Measurements from ENCODE around the gene STK4. TPM values are rescaled to one million over a fixed set of nuclear protein-coding genes. Genes with fewer than 3 reads are reported as not detected.
A peak's percentile ranks its signal among the peaks of the same experiment; 100 is the strongest.

Gene STK4
- total and polyA plus RNA-seq, 12 donors, result 7.1 to 39.3 (median 28.0) TPM

DNA sequence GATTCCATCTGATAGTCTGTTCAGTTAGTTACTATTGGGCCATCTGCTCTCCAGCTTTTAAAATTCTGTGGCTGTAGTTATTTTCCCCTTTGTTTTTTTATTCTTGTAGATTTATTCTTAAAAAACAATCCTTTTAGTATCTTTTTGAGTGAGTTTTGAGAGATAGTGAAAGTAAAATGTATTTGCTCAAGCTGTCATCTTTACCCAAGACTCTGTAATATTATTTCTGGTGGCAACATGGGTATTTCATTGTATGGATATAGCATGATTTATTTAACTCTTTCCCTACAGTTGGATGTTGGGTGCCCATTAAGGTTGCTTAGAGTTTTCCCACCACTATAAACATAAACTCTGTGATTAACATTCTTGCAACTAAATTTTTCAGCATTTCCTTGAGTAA is 24.6 kb downstream of the STK4 start:
- H3K9me3 ChIP-seq (replicated peaks in 1 of 3), result no peaks in the 10 kb centered on the region
- peaks cover 0 to 15% of the 10 kb centered on the region in 2 donors for H3K36me3 ChIP-seq (replicated peaks in 1 of 2)
- peak overlapping the region in 4 of 5 donors; percentile 41 to 67 (median 51) for H3K27ac ChIP-seq
- peak overlapping the region in 1 of 4 donors; percentile 40 for H3K4me3 ChIP-seq
- no peaks in the 10 kb centered on the region for H3K27me3 ChIP-seq
- TF ChIP-seq CTCF (IDR thresholded peaks at IDR 0.05) (no peak), POLR2A (IDR thresholded peaks at IDR 0.05) (no peak)
- DNase-seq, result no peak
- H3K4me1 ChIP-seq (replicated peaks in 1 of 2), result peaks cover 15 to 36% of the 10 kb centered on the region in 2 donors
- intact Hi-C loops (cut with DNase I), result no loop called here

DNA sequence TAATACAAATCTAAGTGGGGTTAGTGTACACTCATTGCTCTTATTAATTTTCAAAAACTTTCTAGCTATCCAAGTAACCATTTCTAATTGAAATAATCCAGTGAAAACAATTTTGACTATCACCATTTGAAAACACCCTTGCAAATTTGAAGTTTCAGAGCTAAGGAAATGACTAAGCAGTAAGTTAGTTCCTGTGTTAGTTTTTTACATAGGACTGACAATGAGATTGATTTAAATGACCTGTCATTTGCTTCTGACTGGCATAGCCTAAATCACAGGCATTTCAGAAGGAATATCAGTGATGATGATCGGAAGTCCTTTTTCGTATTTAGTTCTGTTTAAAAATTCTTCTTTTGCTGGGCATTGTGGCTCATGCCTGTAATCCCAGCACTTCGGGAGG is 27.0 kb downstream of the STK4 start:
- Histone ChIP-seq H3K4me3 (no peak overlapping the region), H3K27me3 (no peaks in the 10 kb centered on the region), H3K36me3 (replicated peaks in 1 of 2) (peaks cover 0 to 19% of the 10 kb centered on the region in 2 donors), H3K4me1 (replicated peaks in 1 of 2) (peaks cover 15 to 26% of the 10 kb centered on the region in 2 donors), H3K27ac (no peak overlapping the region), H3K9me3 (replicated peaks in 1 of 3) (no peaks in the 10 kb centered on the region)
- WGBS, 4 donors, result 86 to 88% (median 87%) methylated on average over 3 of the region's 3 CpGs
- no peak for TF ChIP-seq POLR2A (IDR thresholded peaks at IDR 0.05)
- TF ChIP-seq CTCF (IDR thresholded peaks at IDR 0.05), result no peak
- intact Hi-C loops (cut with DNase I), result no loop called here
- DNase-seq, result no peak

- no peak for TF ChIP-seq POLR2A (IDR thresholded peaks at IDR 0.05)
- no peak for TF ChIP-seq CTCF (IDR thresholded peaks at IDR 0.05)
- no peaks in the 10 kb centered on the region for H3K27me3 ChIP-seq
- no peak for DNase-seq
- intact Hi-C loops (cut with DNase I), result no loop called here
- WGBS, 4 donors, result 94 to 97% (median 96%) methylated on average over 6 of the region's 6 CpGs
- no peaks in the 10 kb centered on the region for H3K4me1 ChIP-seq (replicated peaks in 1 of 2)
- H3K9me3 ChIP-seq (replicated peaks in 1 of 3), result no peaks in the 10 kb centered on the region
- H3K36me3 ChIP-seq (replicated peaks in 1 of 2), result peaks cover 0 to 46% of the 10 kb centered on the region in 2 donors
- H3K4me3 ChIP-seq, result no peak overlapping the region
- no peak overlapping the region for H3K27ac ChIP-seq
Observed at GRCh38 chr20:44997171-44997570, 30.9 kb downstream of the STK4 start.

DNA sequence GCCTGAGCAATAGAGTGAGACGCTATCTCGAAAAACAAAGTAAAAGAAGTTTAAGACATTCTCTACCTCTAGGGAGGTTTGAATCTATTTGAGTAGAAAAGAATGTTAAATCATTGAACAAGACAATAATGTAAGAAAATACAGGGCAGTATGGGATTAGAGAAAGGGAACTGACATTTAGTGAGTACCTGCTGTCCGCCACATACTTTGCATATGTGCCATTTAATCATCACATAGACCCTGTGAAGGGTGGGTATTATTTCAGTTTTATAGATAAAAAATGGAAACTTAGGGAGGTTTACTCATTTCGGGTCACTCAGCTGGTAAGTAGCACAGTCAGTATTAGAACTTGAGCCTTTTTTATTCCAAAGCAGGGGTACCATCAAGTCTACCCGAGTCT is 31.4 kb downstream of the STK4 start:
- Histone ChIP-seq H3K27me3 (no peaks in the 10 kb centered on the region), H3K4me3 (no peak overlapping the region), H3K27ac (no peak overlapping the region), H3K9me3 (replicated peaks in 1 of 3) (no peaks in the 10 kb centered on the region), H3K36me3 (replicated peaks in 1 of 2) (peaks cover 0 to 49% of the 10 kb centered on the region in 2 donors), H3K4me1 (replicated peaks in 1 of 2) (no peaks in the 10 kb centered on the region)
- no peak for TF ChIP-seq POLR2A (IDR thresholded peaks at IDR 0.05)
- TF ChIP-seq CTCF (IDR thresholded peaks at IDR 0.05), result no peak
- no peak for DNase-seq
- intact Hi-C loops (cut with DNase I), result no loop called here
- WGBS, 4 donors, result 91 to 97% (median 94%) methylated on average over 5 of the region's 5 CpGs

Measured in adrenal gland (tissue), 12 donors.